ENCODE results near the gene SPRY2.

The SPRY2 gene

GRCh38 chr13:80306337-80306972 lies 34.5 kb downstream of the SPRY2 start:
- no peaks in the 10 kb centered on the region for H3K36me3 ChIP-seq (ENCODE audit: control insufficient read depth, insufficient read depth, low read length)
- H3K4me3 ChIP-seq (ENCODE audit: low read length) = no peak overlapping the region
- H3K9ac ChIP-seq (ENCODE audit: low read length) = no peak overlapping the region
- H3K27me3 ChIP-seq (ENCODE audit: control insufficient read depth, insufficient read depth, low read length) = no peaks in the 10 kb centered on the region
- no peaks in the 10 kb centered on the region for H3K4me1 ChIP-seq (ENCODE audit: control insufficient read depth, insufficient read depth, low read length)
- H3K9me3 ChIP-seq (ENCODE audit: control insufficient read depth, low read length) = no peaks in the 10 kb centered on the region

- H3K9me3 ChIP-seq (ENCODE audit: control insufficient read depth, low read length) = no peaks in the 10 kb centered on the region
- H3K27me3 ChIP-seq (ENCODE audit: control insufficient read depth, insufficient read depth, low read length) = no peaks in the 10 kb centered on the region
- no peak overlapping the region for H3K9ac ChIP-seq (ENCODE audit: low read length)
- no peaks in the 10 kb centered on the region for H3K36me3 ChIP-seq (ENCODE audit: control insufficient read depth, insufficient read depth, low read length)
- no peaks in the 10 kb centered on the region for H3K4me1 ChIP-seq (ENCODE audit: control insufficient read depth, insufficient read depth, low read length)
- H3K4me3 ChIP-seq (ENCODE audit: low read length) = no peak overlapping the region
Observed at GRCh38 chr13:80305737-80306136, 35.2 kb downstream of the SPRY2 start.

GRCh38 chr13:80303225-80303811 lies 37.6 kb downstream of the SPRY2 start:
- Histone ChIP-seq H3K4me1 (ENCODE audit: control insufficient read depth, insufficient read depth, low read length) (no peaks in the 10 kb centered on the region), H3K36me3 (ENCODE audit: control insufficient read depth, insufficient read depth, low read length) (no peaks in the 10 kb centered on the region), H3K4me3 (ENCODE audit: low read length) (no peak overlapping the region), H3K9ac (ENCODE audit: low read length) (no peak overlapping the region), H3K9me3 (ENCODE audit: control insufficient read depth, low read length) (no peaks in the 10 kb centered on the region), H3K27me3 (ENCODE audit: control insufficient read depth, insufficient read depth, low read length) (no peaks in the 10 kb centered on the region)

GRCh38 chr13:80299046-80299445 lies 41.9 kb downstream of the SPRY2 start:
- Histone ChIP-seq H3K36me3 (ENCODE audit: control insufficient read depth, insufficient read depth, low read length) (no peaks in the 10 kb centered on the region), H3K9me3 (ENCODE audit: control insufficient read depth, low read length) (no peaks in the 10 kb centered on the region), H3K4me1 (ENCODE audit: control insufficient read depth, insufficient read depth, low read length) (no peaks in the 10 kb centered on the region), H3K27me3 (ENCODE audit: control insufficient read depth, insufficient read depth, low read length) (no peaks in the 10 kb centered on the region), H3K4me3 (ENCODE audit: low read length) (no peak overlapping the region), H3K9ac (ENCODE audit: low read length) (no peak overlapping the region)

- no peak overlapping the region for H3K9ac ChIP-seq (ENCODE audit: low read length)
- no peaks in the 10 kb centered on the region for H3K4me1 ChIP-seq (ENCODE audit: control insufficient read depth, insufficient read depth, low read length)
- H3K27me3 ChIP-seq (ENCODE audit: control insufficient read depth, insufficient read depth, low read length) = no peaks in the 10 kb centered on the region
- H3K9me3 ChIP-seq (ENCODE audit: control insufficient read depth, low read length) = no peaks in the 10 kb centered on the region
- H3K4me3 ChIP-seq (ENCODE audit: low read length) = no peak overlapping the region
- no peaks in the 10 kb centered on the region for H3K36me3 ChIP-seq (ENCODE audit: control insufficient read depth, insufficient read depth, low read length)
Observed at GRCh38 chr13:80297503-80297902, 43.4 kb downstream of the SPRY2 start.

GRCh38 chr13:80297094-80297493 lies 43.8 kb downstream of the SPRY2 start:
- H3K27me3 ChIP-seq (ENCODE audit: control insufficient read depth, insufficient read depth, low read length) = no peaks in the 10 kb centered on the region

GRCh38 chr13:80296638-80297037 lies 44.3 kb downstream of the SPRY2 start:
- Histone ChIP-seq H3K4me1 (ENCODE audit: control insufficient read depth, insufficient read depth, low read length) (no peaks in the 10 kb centered on the region), H3K9ac (ENCODE audit: low read length) (no peak overlapping the region), H3K9me3 (ENCODE audit: control insufficient read depth, low read length) (no peaks in the 10 kb centered on the region), H3K4me3 (ENCODE audit: low read length) (no peak overlapping the region), H3K27me3 (ENCODE audit: control insufficient read depth, insufficient read depth, low read length) (no peaks in the 10 kb centered on the region), H3K36me3 (ENCODE audit: control insufficient read depth, insufficient read depth, low read length) (no peaks in the 10 kb centered on the region)

More at GRCh38 chr13:80297094-80297493, 43.8 kb downstream of the SPRY2 start:
- Histone ChIP-seq H3K9me3 (ENCODE audit: control insufficient read depth, low read length) (no peaks in the 10 kb centered on the region), H3K4me3 (ENCODE audit: low read length) (no peak overlapping the region), H3K36me3 (ENCODE audit: control insufficient read depth, insufficient read depth, low read length) (no peaks in the 10 kb centered on the region), H3K9ac (ENCODE audit: low read length) (no peak overlapping the region), H3K4me1 (ENCODE audit: control insufficient read depth, insufficient read depth, low read length) (no peaks in the 10 kb centered on the region)

GRCh38 chr13:80290591-80290990 lies 50.3 kb downstream of the SPRY2 start:
- Histone ChIP-seq H3K9me3 (ENCODE audit: control insufficient read depth, low read length) (no peaks in the 10 kb centered on the region), H3K9ac (ENCODE audit: low read length) (no peak overlapping the region)

More at GRCh38 chr13:80290591-80290990, 50.3 kb downstream of the SPRY2 start:
- Histone ChIP-seq H3K27me3 (ENCODE audit: control insufficient read depth, insufficient read depth, low read length) (no peaks in the 10 kb centered on the region), H3K4me3 (ENCODE audit: low read length) (no peak overlapping the region), H3K4me1 (ENCODE audit: control insufficient read depth, insufficient read depth, low read length) (no peaks in the 10 kb centered on the region), H3K36me3 (ENCODE audit: control insufficient read depth, insufficient read depth, low read length) (no peaks in the 10 kb centered on the region)
